NCI-H187 treated with DMSO at 0.1 percent for 48 hours (cell line): ENCODE results near the gene FAM76B.
"Not testable (repeated sequence)": the region's sequence is repeated elsewhere in the genome, so short reads cannot be mapped to it uniquely, and the experiment has no call there.

ENCODE experiments used
- DNase-seq: peaks from one replicate; lab custom pipeline; 2025; lab: John Stamatoyannopoulos, UW

Gene FAM76B

DNA sequence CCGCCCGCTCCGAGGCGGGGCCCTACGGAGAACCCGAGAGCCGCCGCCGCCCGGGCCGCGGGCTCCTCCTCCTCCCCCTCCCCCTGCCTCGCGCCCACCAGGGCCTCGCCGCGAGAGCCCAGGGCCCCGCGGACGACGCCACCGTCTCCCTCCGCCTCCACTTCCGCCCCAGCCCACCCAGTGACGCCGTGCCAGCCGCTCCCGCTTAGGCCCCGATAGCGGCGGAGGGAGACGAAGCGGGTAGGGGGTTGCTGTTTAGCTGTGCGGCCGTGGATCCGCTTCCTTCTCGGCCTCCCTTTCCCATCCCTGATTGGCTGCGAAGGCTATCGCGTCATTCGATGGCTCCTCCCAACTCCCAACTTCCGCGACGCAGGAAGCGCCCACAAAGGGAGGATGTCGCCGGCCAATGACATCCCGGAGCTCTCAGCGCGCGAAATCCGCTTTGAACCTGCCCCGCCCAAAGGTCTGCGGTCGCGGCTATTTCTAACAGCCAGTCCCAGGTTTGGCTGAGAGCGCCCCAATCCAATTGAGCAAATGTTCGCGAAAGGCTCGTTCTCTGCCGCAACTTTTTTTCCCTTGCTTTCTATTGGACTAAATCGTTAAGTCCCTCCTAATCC, at the start of gene FAM76B:
Gene FAM76B, minus strand, starts transcription at position 277 of the 617 bp plus-strand sequence. CDS start 304 bp downstream, outside the sequence.
- peak; percentile 88 for DNase-seq

DNA sequence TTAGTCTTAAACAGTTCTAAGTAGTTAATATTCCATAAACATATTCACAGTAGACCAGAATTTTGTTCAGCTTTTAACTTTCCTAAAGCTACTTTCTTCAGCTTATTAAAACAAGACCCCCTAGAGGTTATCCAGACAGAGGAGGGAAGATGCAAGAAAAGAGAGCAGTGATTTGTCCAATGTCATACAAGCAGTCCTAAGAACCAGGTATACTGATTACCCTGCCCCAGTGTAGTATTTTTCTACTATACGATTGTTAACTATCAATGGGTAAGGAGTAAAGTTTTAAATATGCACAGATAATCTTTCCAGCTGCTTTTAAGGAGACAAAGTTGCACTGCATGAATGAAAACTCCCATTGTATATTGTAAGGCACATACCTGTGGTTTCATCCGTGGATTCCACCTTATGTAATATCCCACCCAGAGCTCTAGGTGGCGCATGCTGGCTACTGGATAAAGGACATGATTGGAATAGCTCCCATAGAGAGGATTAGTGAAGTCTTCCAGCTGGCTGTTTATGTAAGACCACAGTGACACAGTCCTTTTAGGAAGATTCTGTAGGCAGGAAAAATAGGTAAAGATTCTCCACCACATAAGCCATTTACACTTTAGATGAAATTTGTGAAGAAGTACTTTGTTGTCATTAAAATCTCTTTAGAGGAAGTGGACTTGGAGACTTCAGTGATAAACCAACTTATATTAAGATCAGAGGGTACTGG, 46.3 kb upstream of the FAM76B start:
- peak; percentile 4 for DNase-seq

DNA sequence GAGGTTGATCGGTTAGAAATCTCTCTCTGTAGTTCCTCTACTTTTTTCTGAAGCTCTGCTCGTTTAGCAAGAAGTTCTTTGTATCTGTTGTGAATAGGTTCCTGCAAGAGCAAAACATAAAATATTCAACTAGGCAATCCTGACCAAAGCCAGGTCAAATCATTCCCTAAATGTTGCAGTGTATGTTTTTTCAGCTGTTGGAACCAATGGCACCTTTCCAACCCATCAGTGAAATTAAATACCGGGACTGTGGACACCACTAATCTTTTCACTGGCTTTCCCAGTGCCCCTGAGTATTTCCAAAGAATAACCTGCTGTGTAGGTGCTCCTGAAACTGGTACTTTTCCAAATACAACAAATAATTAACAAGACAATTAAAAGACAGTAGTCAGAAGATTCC, 45.8 kb upstream of the FAM76B start:
- no peak for DNase-seq

DNA sequence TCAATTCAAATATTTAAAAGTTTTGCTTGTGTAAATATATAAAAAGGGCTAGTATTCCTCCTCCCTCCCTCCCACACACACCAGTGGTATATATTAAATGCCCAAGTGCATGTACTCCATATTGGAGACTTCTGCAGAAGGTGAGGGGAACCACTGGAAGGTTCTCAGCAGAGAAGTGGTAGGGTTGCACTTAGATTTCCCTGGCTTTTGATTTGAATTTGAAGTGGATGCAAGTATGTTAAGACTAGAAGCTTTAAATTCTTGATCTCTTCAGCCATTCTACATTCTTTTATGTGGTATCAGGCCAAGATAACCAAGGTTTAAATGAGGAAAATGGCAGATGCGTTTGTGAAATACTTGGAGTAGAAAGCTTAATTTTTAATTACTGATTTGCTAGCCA, 43.8 kb upstream of the FAM76B start:
- DNase-seq, result no peak

DNA sequence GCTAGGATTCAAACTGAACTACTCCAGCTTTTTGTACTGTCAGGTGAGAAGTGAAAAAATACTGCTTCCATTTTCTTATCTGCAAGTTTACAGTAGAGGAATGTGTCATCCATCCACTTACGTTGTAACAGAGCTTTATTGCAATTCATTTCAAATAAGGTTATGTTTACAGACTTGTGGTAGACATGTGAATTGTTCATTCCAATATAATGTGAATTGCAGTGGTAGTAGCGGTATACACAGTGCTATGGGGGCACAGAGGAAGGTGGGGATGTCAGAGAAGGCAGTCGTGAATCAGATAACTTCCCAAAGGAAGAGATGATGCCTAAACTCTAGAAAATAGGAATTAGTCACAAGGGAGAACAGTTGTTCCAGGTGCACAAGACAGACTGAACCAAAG, 43.2 kb upstream of the FAM76B start:
- no peak for DNase-seq

DNA sequence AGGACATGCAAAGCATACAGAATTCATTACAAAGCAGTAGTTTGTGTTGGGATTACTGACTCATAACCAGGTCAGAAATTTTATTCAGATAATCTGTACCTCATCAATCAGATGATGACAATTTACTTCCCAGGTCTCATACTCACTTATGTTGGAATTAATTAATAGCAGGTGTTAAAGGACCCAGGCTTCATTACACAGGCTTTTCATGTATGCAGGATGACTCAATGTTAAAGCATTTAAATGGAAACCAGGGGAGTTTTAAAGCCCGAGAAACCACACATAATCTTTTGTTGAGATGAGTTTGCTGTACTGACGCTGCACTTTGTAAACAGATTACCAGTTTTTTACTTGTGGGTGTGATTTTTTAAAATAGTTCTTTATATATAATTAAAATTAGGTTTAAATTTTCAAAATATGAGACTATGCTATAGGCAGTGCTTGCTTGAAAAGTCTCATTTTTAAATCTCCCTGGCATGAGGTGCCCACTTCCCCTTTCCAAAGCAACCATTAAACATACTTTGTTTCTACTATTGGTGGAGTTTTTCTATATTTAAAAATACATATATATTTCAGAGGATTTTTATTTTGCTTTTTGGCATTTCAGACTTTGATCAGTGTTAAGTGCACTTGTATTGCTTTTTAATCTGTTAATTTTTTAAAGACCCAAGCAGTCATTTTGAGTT, 41.8 kb upstream of the FAM76B start:
- no peak for DNase-seq

DNA sequence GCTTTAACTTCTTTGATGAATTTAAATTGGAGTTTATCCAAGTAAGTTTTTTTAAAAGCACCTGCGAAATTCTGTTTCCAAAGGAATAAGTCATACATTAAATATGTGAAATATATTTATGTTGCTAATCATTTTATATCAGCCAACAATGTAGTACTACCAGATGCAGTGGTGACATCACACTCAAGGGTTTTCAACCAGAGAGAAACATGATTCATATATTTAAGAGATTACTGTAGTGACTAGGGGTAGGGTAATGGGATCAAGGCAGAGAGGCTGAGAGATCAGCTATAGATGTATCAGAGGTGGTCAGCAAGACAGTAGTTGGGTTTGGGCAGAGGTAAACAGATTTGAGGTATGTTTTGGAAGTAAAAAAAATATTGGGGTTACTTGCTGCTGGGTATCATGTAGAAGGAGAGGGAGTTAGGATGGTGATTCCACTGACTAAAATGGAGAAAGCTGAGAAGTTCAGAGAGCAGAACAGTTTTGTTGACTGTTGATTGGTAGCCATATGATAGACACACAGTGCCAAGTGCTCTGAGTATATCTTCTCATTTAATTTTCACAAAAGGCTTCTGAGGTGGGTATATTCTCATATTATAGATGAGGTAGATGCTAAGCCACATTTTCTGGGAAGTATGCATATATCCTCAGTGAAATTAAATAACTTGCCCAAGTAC, 40.1 kb upstream of the FAM76B start:
- no peak for DNase-seq

DNA sequence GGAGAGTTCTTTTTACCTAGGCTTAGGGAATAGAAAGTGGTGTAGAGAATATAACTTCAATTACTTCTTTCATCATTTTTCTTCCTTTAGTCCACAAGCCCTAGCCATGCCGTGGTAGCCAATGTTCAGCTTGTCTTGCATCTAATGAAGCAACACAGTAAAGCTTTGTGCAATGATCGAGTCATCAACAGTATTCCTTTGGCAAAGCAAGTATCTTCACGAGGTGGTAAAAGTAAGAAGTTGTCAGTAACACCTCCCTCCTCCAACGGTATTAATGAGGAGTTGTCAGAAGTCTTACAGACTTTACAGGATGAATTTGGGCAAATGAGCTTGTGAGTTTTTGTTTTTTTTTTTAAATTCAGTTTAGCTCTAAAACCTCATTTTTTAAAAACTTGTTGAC, 38.1 kb upstream of the FAM76B start:
- DNase-seq, result no peak

DNA sequence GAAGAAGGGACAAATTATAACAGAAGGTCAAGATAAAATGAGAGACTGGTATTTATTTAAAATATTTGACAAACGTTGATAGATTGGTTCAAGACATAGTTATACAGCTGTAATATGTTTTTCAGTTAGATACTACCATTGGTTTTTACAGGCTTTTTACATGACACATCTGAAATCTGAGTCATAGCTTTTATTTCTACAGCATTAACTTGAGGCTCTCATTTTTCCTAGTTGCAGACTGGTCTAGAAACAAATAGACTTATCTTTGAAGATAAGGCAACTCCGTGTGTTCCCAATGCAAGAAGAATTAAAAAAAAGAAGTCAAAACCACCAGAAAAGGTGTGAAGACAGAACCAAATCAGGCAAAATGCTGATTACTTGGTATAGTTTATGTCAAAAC, 32.1 kb upstream of the FAM76B start:
- no peak for DNase-seq

DNA sequence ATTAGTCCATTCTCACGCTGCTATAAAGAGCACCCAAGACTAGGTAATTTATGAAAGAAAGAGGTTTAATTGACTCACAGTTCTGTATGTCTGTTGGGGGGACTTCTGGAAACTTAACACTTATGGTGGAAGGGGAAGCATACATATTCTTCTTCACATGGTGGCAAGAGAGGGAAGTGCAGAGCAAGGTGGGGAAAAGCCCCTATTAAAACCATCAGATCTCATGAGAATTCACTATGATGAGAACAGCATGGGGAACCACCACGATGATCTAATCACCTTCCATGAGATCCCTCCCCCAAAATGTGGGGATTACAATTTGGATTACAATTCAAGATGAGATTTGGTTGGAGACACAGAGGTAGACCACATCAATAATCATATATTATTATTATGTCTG, 26.5 kb upstream of the FAM76B start:
- no peak for DNase-seq

DNA sequence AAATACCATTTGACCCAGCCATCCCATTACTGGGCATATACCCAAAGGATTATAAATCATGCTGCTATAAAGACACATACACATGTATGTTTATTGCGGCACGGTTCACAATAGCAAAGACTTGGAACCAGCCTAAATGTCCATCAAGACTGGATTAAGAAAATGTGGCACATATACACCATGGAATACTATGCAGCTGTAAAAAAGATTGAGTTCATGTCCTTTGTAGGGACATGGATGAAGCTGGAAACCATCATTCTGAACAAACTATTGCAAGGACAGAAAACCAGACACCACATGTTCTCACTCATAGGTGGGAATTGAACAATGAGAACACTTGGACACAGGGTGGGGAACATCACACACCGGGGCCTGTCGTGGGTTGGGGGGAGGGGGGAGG, 21.5 kb upstream of the FAM76B start:
- not testable (repeated sequence) for DNase-seq

DNA sequence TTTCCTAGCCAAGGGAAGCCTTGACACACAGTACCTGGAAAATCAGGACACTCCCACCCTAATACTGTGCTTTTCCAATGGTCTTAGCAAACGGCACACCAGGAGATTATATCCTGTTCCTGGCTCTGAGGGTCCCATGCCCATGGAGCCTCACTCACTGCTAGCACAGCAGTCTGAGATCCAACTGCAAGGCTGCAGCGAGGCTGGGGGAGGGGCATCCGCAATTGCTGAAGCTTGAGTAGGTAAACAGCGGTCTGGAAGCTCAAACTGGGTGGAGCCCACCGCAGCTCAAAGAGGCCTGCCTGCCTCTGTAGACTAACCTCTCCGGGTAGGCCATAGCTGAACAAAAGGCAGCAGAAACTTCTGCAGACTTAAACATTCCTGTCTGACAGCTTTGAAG, 16.9 kb upstream of the FAM76B start:
- not testable (repeated sequence) for DNase-seq

DNA sequence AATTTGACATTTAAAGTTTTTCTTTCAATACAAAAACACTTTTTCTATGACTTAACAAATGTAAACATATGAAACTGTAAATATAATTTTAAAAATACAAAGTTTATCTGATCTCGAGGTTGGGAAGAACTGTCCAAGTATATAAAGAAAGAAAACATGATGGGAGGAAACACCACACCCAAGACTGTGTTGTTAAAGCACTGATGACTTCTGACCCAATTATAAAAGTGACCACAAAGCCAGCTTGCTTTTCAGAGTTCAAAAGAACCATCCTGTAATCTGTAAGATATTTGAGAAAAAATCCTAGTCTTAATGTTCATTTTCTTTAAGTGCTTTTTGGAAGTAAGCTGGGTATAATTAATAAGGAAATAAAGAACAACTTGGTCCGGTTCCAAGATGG, 16.3 kb upstream of the FAM76B start:
- no peak for DNase-seq

DNA sequence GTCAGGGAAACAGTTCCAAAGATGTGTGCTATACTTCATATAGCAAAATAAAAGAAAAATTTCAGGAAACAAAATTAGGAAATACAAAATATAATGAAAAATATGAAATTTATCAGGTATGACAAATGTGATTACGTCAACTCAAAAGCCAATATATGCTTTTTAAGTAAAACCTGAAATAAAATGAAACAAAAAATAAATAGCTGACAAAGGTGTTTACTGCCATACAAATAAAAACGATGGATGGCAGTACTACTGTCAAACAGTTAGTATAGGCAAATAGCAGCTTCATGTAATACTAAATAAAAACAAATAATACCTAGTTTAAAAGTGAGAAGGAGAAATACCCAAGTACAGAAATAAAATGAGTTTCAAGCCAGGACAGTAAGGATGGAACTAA, 14.4 kb upstream of the FAM76B start:
- DNase-seq, result no peak

DNA sequence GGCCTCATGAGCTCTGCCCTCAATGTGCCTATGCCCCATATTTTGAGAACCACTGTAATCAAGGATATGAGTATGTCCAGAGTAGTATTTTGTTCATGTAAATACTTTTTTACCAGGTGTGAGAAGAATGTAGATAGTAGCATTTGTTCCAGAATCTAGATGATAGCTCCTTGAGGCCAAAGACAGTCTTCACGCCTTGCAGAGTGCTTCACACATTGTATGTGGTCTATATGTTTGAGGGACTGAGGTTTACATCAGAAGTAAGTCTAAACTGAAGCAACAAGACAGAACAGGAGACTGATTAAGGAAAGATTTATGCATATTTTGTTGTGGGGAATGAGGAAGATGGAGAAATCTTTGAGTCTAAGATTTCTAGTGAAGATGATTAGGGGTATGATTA, 13.2 kb upstream of the FAM76B start:
- DNase-seq, result no peak

DNA sequence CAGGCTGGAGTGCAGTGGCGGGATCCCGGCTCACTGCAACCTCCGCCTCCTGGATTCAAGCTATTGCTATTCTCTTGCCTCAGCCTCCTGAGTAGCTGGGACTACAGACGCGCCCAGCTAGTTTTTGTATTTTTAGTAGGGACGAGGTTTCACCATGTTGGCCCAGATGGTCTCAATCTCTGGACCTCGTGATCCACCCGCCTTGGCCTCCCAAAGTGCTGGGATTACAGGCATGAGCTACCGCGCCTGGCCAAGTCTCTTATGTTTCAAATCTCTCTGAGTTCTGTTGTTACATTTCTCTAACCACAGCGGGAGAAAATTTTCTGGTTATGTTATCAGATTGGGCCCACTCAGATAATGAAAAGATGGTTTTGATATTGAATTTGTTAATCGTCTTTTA, 10.9 kb upstream of the FAM76B start:
- DNase-seq, result no peak

DNA sequence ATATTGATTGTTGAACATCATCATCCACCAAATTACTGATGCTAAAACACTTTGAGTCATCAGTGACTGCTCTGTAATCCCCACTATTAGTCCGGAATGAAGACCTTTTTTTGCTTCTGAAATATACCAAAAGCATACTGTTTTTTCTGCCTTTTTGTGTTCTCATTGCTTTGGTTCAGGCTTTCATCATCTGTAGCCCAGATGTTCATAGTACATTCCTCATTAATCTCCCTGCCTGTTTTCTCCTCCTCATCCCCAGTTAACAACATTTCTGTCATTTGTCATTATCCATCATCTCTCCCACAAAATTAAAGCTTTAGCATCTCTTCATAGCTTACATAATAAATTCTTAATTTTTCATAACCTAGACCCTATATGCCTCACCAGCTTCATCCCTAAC, 10.0 kb upstream of the FAM76B start:
- no peak for DNase-seq

DNA sequence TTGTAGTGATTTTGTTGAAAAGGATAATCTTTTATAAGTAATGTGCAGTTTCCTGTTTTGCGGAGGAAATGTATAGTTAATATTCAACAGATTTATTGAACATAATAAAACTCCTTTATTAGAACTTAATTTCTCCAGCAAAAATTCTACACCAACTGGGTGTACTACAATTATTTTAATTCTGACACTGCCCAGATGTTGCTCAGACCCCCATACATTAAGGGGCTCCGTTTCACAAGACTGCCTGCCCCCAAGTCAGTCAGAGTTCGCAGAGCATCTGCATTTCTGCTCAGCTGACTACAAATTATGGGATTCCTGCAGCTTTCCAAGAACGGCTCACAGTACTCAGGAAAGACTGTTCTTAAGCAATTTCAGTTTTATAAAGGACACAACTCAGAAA, 6.9 kb upstream of the FAM76B start:
- DNase-seq, result no peak

DNA sequence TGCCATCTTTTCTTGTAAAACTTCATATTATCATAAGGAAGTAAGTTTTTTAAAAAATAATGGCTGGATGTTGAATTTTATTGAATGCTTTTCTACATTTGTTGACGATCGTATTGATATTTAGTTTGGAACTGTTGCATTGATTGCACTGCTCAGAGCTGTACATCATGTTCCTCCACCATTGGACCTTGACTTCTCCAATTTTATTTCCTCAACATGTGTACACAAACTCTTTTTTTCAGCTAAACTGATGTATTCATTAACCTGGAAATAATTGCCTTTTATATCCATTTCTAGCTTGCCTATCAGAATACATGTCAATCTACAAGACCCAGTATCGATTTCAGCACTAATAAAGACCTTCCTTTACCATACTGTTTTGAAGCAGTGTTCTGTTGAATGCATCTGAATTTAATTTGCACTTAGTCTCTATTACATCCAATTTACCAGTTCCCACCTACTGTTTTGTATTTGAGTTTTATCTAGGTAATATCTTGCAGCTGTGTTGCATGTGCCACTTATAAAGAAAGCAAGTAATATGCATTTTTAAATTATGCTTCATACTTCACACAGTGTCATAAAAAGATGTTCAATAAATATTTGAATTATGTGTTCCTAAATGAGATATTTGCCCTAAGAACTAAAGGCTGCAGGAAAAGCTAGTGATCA, 6.2 kb upstream of the FAM76B start:
- no peak for DNase-seq

DNA sequence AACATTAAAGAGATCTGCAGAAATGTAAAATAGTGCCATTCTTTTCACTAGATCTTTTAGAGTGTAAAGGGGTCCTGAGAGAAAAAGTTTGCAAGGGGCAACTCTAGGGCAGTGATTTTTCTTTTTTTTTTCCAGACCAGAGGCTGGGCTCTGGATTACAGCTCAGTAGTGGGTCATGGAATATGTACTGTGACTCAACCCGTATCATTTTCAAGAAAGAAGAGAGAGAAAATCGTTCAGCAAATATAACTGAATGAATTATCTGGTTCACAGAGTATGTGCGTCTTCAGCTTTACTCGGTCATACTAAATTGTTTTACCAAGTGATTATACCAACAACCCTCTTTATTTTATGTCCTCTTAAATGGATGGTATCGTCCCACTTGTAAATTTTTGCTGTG, 4.5 kb upstream of the FAM76B start:
- DNase-seq, result no peak

DNA sequence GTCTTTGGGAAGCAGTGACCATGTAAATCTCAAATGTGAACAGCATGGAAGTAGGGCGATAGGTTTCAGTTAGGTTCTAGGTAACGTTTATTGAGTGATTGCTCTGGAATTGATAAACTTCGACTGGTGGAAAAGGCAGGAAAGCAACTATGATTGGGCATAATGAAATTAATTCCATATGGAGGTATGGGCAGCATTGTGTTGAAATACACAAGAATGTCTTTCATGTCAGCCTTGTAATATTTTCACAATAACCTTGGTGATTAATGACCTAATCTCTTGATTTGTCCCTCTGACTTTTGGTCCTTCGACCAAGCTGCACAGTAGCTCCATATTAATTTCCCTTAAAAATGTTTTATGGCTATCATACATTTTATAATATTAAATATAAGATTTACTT, 3.5 kb upstream of the FAM76B start:
- no peak for DNase-seq

DNA sequence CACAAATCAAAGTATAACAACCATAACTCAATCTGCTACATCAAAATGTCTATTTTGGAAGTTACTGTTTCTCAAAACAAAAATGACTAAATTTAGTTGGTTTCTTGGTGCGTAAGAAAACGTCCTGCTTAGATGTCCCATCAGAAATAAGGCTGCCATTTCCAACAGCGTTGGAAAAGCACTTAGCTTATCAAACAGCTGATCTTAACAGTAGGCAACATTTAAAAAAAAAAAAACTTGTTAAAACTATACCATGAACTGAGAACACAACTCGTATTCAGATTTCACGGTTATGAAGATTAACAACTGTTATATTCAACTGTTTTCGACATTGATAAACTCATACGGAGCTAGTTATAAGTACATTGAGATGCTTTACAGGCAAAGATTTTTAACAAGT, 3.1 kb upstream of the FAM76B start:
- no peak for DNase-seq
